ENCODE data around the gene XCL2. TPM values are rescaled to one million over a fixed set of nuclear protein-coding genes. Genes with fewer than 3 reads are reported as not detected.
"Not testable (repeated sequence)": the region's sequence is repeated elsewhere in the genome, so short reads cannot be mapped to it uniquely, and the experiment has no call there.

XCL2 gene, protein sequence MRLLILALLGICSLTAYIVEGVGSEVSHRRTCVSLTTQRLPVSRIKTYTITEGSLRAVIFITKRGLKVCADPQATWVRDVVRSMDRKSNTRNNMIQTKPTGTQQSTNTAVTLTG
- not detected for total RNA-seq

DNA sequence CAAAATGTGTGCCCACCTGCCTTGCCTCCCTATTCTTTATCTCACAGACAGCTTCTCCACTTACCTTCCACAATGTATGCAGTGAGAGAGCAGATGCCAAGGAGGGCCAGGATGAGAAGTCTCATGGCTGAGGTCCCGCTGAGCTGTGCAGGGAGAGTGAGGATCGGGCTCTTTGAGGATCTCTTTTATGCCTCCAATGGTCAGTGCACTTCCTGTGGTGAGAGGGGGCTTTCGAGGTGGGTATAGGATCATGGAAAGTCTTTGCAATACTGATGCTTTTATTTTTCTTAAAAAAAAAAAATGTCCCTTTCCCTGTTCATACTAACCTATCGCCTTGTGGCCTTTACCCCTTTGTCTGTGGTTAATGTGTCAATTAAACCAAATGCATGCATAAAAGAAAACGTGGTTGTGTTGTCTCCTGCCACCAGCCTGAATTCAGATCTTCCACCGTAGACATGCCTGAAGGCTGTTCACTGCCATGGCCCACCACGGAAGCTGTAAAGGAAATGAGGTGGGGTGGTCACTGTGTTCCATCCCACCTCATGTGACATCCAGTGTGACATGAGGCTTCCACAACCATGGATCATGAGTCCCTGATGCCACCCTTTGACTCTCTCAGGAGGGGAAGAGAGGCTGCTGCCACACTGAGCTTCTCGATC lies at the start of gene XCL2:
XCL2 (minus strand) TSS at position 158 of the 659 bp plus-strand sequence; CDS start at position 125, 33 bp downstream.
- peaks cover 0 to 11% (median 0%) of the 10 kb centered on the region in 4 donors for H3K9me3 ChIP-seq
- H3K4me1 ChIP-seq; H3K27ac ChIP-seq; H3K4me3 ChIP-seq; DNase-seq (ENCODE audit: low spot score in 2 of 2); H3K27me3 ChIP-seq; H3K36me3 ChIP-seq: not testable (repeated sequence)
- 86 to 92% methylated on average over 6 of the region's 8 CpGs for WGBS, 2 donors

DNA sequence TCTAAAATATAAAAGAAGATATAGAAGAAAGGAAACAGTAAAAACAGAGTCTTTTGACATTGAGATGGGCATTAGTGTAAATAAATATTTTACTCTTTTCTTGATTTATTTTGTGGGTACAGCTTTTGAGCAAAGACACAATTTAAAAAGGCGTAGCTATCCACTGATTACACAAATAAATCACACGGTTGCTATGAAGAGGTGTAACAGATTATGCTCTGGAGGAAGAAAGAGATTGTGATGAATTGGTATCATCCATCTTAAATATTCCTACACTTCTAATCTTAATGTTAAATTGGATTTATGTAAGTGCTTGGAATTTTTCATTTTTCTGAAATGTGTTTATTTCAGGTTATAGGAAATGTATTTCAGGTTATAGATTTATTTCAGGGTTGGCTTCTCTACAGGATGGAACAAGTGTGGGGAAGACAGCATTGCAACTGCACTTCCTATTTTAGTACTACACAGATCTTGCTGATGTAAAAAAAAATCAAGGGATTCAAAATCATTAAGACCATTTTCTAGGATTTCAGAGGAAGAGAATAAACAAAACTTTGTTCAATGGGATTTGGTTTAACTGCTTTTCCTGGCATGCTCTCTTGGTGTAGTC lies 47.9 kb upstream of the XCL2 start:
- no peaks in the 10 kb centered on the region for H3K36me3 ChIP-seq
- DNase-seq (ENCODE audit: low spot score in 2 of 2): no peak
- H3K4me3 ChIP-seq: no peak overlapping the region
- TF ChIP-seq, protein P1, sequence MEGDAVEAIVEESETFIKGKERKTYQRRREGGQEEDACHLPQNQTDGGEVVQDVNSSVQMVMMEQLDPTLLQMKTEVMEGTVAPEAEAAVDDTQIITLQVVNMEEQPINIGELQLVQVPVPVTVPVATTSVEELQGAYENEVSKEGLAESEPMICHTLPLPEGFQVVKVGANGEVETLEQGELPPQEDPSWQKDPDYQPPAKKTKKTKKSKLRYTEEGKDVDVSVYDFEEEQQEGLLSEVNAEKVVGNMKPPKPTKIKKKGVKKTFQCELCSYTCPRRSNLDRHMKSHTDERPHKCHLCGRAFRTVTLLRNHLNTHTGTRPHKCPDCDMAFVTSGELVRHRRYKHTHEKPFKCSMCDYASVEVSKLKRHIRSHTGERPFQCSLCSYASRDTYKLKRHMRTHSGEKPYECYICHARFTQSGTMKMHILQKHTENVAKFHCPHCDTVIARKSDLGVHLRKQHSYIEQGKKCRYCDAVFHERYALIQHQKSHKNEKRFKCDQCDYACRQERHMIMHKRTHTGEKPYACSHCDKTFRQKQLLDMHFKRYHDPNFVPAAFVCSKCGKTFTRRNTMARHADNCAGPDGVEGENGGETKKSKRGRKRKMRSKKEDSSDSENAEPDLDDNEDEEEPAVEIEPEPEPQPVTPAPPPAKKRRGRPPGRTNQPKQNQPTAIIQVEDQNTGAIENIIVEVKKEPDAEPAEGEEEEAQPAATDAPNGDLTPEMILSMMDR (IDR thresholded peaks at IDR 0.05): no peak
- TF ChIP-seq EP300 (IDR thresholded peaks at IDR 0.05) (no peak), POLR2A (IDR thresholded peaks at IDR 0.05) (no peak)
- H3K4me1 ChIP-seq: no peaks in the 10 kb centered on the region
- H3K27ac ChIP-seq: no peak overlapping the region
- H3K9me3 ChIP-seq: peaks cover 0 to 8% (median 0%) of the 10 kb centered on the region in 4 donors
- no peaks in the 10 kb centered on the region for H3K27me3 ChIP-seq
- 76 to 81% methylated on average over 2 of the region's 2 CpGs for WGBS, 2 donors

DNA sequence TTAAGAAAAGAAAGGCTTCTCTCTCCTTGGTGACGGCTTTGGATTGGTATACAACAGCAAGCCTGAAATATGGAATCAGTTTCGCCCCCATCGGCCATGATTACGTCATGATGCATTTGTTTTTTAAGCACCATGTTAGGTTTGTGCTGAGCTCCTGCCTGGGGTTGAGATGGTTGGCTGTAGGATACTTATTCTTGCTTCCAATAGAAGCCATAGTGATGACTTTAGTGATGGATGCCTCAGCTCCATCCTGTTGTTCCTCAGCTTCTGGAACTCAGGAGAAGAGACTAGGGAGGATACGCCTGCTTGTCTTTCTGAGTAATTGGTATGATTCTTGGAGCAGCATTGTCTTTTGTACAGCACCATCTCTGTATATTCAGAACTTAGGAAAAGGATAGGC lies 47.3 kb upstream of the XCL2 start:
- Histone ChIP-seq H3K4me3 (no peak overlapping the region), H3K27ac (no peak overlapping the region), H3K9me3 (peaks cover 0 to 3% (median 0%) of the 10 kb centered on the region in 4 donors), H3K4me1 (no peaks in the 10 kb centered on the region), H3K27me3 (no peaks in the 10 kb centered on the region), H3K36me3 (no peaks in the 10 kb centered on the region)
- DNase-seq (ENCODE audit: low spot score in 2 of 2): no peak
- no peak for TF ChIP-seq POLR2A (IDR thresholded peaks at IDR 0.05)
- TF ChIP-seq, protein P1 (IDR thresholded peaks at IDR 0.05): no peak
- no peak for TF ChIP-seq EP300 (IDR thresholded peaks at IDR 0.05)
- WGBS, 2 donors: 86 to 96% methylated on average over 5 of the region's 5 CpGs

DNA sequence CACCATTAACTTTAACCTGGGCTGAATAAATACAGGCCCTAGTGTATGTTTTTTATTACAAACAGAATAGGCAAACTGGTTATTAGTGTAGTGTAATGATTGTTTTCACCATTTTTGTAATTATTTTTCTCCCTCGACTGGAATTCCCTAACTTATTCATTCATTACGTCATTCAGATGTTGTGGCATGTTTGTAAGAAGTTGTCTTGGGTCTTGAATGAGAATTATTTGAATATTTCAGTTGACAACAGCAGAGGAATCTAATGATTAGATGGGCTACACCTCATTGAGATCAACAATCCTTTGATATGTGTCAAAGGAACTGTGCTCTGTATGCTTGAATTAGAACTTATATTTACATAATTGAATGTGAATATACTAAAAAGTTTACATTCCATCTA lies 45.4 kb upstream of the XCL2 start:
- TF ChIP-seq, protein P1 (IDR thresholded peaks at IDR 0.05): no peak
- TF ChIP-seq POLR2A (IDR thresholded peaks at IDR 0.05): no peak
- TF ChIP-seq EP300 (IDR thresholded peaks at IDR 0.05): no peak
- Histone ChIP-seq H3K27ac (no peak overlapping the region), H3K36me3 (no peaks in the 10 kb centered on the region), H3K27me3 (no peaks in the 10 kb centered on the region), H3K4me3 (no peak overlapping the region), H3K4me1 (no peaks in the 10 kb centered on the region), H3K9me3 (no peaks in the 10 kb centered on the region)
- 68 to 79% methylated on average over 2 of the region's 2 CpGs for WGBS, 2 donors
- no peak for DNase-seq (ENCODE audit: low spot score in 2 of 2)

DNA sequence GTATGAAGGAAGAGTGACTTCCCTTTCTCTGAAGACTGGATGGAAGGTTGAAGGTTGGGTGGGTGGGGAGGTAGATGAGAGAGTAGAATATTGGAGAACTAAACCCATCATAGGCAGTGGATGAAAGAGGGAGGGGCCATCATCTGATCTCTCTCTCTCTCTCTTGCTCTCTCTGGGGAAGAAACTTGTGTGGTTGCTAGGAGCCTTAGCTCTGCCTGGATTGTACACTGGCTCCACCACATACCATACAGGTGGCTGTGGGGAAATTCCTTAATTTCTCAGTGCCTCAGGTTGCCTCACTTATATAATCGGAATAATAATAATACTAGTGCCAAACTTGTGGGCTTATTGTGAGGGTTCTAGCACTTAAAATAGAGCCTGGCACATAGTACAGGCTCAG lies 42.1 kb upstream of the XCL2 start:
- H3K36me3 ChIP-seq: no peaks in the 10 kb centered on the region
- DNase-seq (ENCODE audit: low spot score in 2 of 2): no peak
- H3K4me3 ChIP-seq: no peak overlapping the region
- peaks cover 0 to 6% (median 0%) of the 10 kb centered on the region in 4 donors for H3K4me1 ChIP-seq
- TF ChIP-seq POLR2A (IDR thresholded peaks at IDR 0.05) (no peak), EP300 (IDR thresholded peaks at IDR 0.05) (no peak)
- TF ChIP-seq, protein P1 (IDR thresholded peaks at IDR 0.05): no peak
- no peaks in the 10 kb centered on the region for H3K27me3 ChIP-seq
- no peaks in the 10 kb centered on the region for H3K9me3 ChIP-seq
- WGBS, 2 donors: 95 to 100% methylated on average over 1 of the region's 1 CpG
- H3K27ac ChIP-seq: no peak overlapping the region
